Spinal cord (tissue), 10 donors: ENCODE measurements around the gene TRIM13. TPM values are rescaled to one million over a fixed set of nuclear protein-coding genes. Genes with fewer than 3 reads are reported as not detected.

Experiments
- DNase-seq, 6 donors: peaks; one replicate each; pipeline versions ENCODE4 v3.0.0 to v3.0.0-alpha.2; 2013 to 2015; ENCODE audit warnings: low spot score in 6 of 6, low read depth in 4 of 6
- H3K27ac ChIP-seq: one replicate; pipeline ENCODE4 v1.5.1; 2013; ENCODE audit warnings: low read depth, low read length, control low read depth
- H3K27me3 ChIP-seq: one replicate; pipeline ENCODE4 v1.6.1; 2013; ENCODE audit warnings: low read length; ENCODE audit not compliant: control insufficient read depth, insufficient read depth
- H3K36me3 ChIP-seq: one replicate; pipeline ENCODE4 v1.6.1; 2013; ENCODE audit warnings: low read length; ENCODE audit not compliant: control insufficient read depth, insufficient read depth
- H3K4me1 ChIP-seq: one replicate; pipeline ENCODE4 v1.6.1; 2013; ENCODE audit warnings: low read length; ENCODE audit not compliant: control insufficient read depth, insufficient read depth
- H3K4me3 ChIP-seq: one replicate; pipeline ENCODE4 v1.5.1; 2013; ENCODE audit warnings: low read depth, low read length, control low read depth
- H3K9me3 ChIP-seq: one replicate; pipeline ENCODE4 v1.6.1; 2013; ENCODE audit warnings: low read length; ENCODE audit not compliant: control insufficient read depth, insufficient read depth
- WGBS: methylation state at CpG from one replicate; pipeline ENCODE4 v1.1.5; 2013; ENCODE audit warnings: missing lambda C conversion rate; ENCODE audit not compliant: insufficient coverage; 5-methylcytosine and 5-hydroxymethylcytosine counted together
- polyA plus RNA-seq, 2 donors: library from polyadenylated mRNA; unstranded; fragments of 120-200 nt; gene quantifications; one replicate each; pipeline ENCODE4 v1.2.1, GENCODE V29; 2013; ENCODE audit not compliant: insufficient read length in 2 of 2
- total RNA-seq, 2 donors: library from RNA; depleted of rRNA in 1 of 2; stranded (reverse); fragments of 120-200 nt in 1 of 2; fragments of >200 nt in 1 of 2; gene quantifications; one replicate each; pipeline versions ENCODE4 v1.2.3 to v1.2.4, GENCODE V29; 2013 to 2014
- donor health status: healthy.

The TRIM13 gene
- total and polyA plus RNA-seq, 4 donors, result 34.1 to 49.5 (median 35.9) TPM

GRCh38 chr13:50015258-50015657, 18.4 kb downstream of the TRIM13 start, which contains the start of gene KCNRG:
KCNRG (plus strand) TSS chr13:50015444; CDS start chr13:50015494, 50 bp downstream.
- WGBS, result 59% methylated on average over 4 of the region's 5 CpGs
- no peak for DNase-seq
- H3K27ac ChIP-seq, result no peak within 1 kb of the TSS
- peaks cover 13% of the 10 kb centered on the region for H3K36me3 ChIP-seq
- no peaks in the 10 kb centered on the region for H3K4me1 ChIP-seq
- no peaks in the 10 kb centered on the region for H3K27me3 ChIP-seq
- no peaks in the 10 kb centered on the region for H3K9me3 ChIP-seq
- H3K4me3 ChIP-seq, result no peak within 1 kb of the TSS

- no peak overlapping the region for H3K4me3 ChIP-seq
- peaks cover 13% of the 10 kb centered on the region for H3K36me3 ChIP-seq
- WGBS, result 60% methylated on average over 1 of the region's 4 CpGs
Observed at GRCh38 chr13:50015750-50016149, 18.9 kb downstream of the TRIM13 start.

GRCh38 chr13:50016444-50016843, 19.6 kb downstream of the TRIM13 start:
- H3K4me1 ChIP-seq, result no peaks in the 10 kb centered on the region
- H3K9me3 ChIP-seq, result no peaks in the 10 kb centered on the region
- peak in 1 of 6 donors; percentile 24 for DNase-seq
- no peak overlapping the region for H3K27ac ChIP-seq
- no CpG with 5 or more reads among the region's 2 CpGs for WGBS
- no peak overlapping the region for H3K4me3 ChIP-seq
- H3K27me3 ChIP-seq, result no peaks in the 10 kb centered on the region
- H3K36me3 ChIP-seq, result peaks cover 19% of the 10 kb centered on the region

More at GRCh38 chr13:50015750-50016149, 18.9 kb downstream of the TRIM13 start:
- Histone ChIP-seq H3K9me3 (no peaks in the 10 kb centered on the region), H3K27ac (no peak overlapping the region), H3K4me1 (no peaks in the 10 kb centered on the region), H3K27me3 (no peaks in the 10 kb centered on the region)
- DNase-seq, result no peak

GRCh38 chr13:50017819-50018218, 21.0 kb downstream of the TRIM13 start:
- Histone ChIP-seq H3K4me1 (no peaks in the 10 kb centered on the region), H3K27ac (no peak overlapping the region), H3K36me3 (peaks cover 22% of the 10 kb centered on the region), H3K9me3 (no peaks in the 10 kb centered on the region), H3K4me3 (no peak overlapping the region), H3K27me3 (no peaks in the 10 kb centered on the region)
- DNase-seq, result no peak

GRCh38 chr13:50025436-50025835, 28.6 kb downstream of the TRIM13 start:
- Histone ChIP-seq H3K4me1 (no peaks in the 10 kb centered on the region), H3K9me3 (no peaks in the 10 kb centered on the region), H3K27me3 (no peaks in the 10 kb centered on the region), H3K36me3 (peaks cover 9% of the 10 kb centered on the region), H3K4me3 (no peak overlapping the region), H3K27ac (no peak overlapping the region)
- no peak for DNase-seq
- 100% methylated on average over 1 of the region's 1 CpG for WGBS

GRCh38 chr13:50026788-50027473, 30.1 kb downstream of the TRIM13 start:
- no peaks in the 10 kb centered on the region for H3K4me1 ChIP-seq
- H3K9me3 ChIP-seq, result no peaks in the 10 kb centered on the region
- no CpG with 5 or more reads among the region's 2 CpGs for WGBS
- DNase-seq, result no peak
- H3K27ac ChIP-seq, result no peak overlapping the region
- H3K36me3 ChIP-seq, result peaks cover 3% of the 10 kb centered on the region
- no peak overlapping the region for H3K4me3 ChIP-seq
- no peaks in the 10 kb centered on the region for H3K27me3 ChIP-seq

- Histone ChIP-seq H3K27me3 (no peaks in the 10 kb centered on the region), H3K4me3 (no peak overlapping the region), H3K9me3 (no peaks in the 10 kb centered on the region), H3K36me3 (no peaks in the 10 kb centered on the region), H3K4me1 (no peaks in the 10 kb centered on the region), H3K27ac (no peak overlapping the region)
- WGBS, result 86% methylated on average over 1 of the region's 3 CpGs
- DNase-seq, result no peak
Observed at GRCh38 chr13:50030315-50030714, 33.5 kb downstream of the TRIM13 start.

- Histone ChIP-seq H3K4me3 (no peak overlapping the region), H3K9me3 (no peaks in the 10 kb centered on the region), H3K27me3 (no peaks in the 10 kb centered on the region), H3K36me3 (no peaks in the 10 kb centered on the region), H3K4me1 (no peaks in the 10 kb centered on the region), H3K27ac (no peak overlapping the region)
- no peak for DNase-seq
Observed at GRCh38 chr13:50033725-50034124, 36.9 kb downstream of the TRIM13 start.

- Histone ChIP-seq H3K9me3 (no peaks in the 10 kb centered on the region), H3K4me1 (no peaks in the 10 kb centered on the region), H3K4me3 (no peak overlapping the region), H3K36me3 (no peaks in the 10 kb centered on the region), H3K27ac (no peak overlapping the region), H3K27me3 (no peaks in the 10 kb centered on the region)
- DNase-seq, result no peak
Observed at GRCh38 chr13:50037788-50038187, 40.9 kb downstream of the TRIM13 start.

- no peaks in the 10 kb centered on the region for H3K27me3 ChIP-seq
- 100% methylated on average over 1 of the region's 6 CpGs for WGBS
- H3K9me3 ChIP-seq, result no peaks in the 10 kb centered on the region
- no peak overlapping the region for H3K4me3 ChIP-seq
- no peak overlapping the region for H3K27ac ChIP-seq
- no peak for DNase-seq
- H3K36me3 ChIP-seq, result no peaks in the 10 kb centered on the region
- H3K4me1 ChIP-seq, result no peaks in the 10 kb centered on the region
Observed at GRCh38 chr13:50038266-50038665, 41.4 kb downstream of the TRIM13 start.
